ENCODE measurements around the gene PLPP7.
"Not testable (repeated sequence)": the region's sequence is repeated elsewhere in the genome, so short reads cannot be mapped to it uniquely, and the experiment has no call there.

The PLPP7 gene

DNA sequence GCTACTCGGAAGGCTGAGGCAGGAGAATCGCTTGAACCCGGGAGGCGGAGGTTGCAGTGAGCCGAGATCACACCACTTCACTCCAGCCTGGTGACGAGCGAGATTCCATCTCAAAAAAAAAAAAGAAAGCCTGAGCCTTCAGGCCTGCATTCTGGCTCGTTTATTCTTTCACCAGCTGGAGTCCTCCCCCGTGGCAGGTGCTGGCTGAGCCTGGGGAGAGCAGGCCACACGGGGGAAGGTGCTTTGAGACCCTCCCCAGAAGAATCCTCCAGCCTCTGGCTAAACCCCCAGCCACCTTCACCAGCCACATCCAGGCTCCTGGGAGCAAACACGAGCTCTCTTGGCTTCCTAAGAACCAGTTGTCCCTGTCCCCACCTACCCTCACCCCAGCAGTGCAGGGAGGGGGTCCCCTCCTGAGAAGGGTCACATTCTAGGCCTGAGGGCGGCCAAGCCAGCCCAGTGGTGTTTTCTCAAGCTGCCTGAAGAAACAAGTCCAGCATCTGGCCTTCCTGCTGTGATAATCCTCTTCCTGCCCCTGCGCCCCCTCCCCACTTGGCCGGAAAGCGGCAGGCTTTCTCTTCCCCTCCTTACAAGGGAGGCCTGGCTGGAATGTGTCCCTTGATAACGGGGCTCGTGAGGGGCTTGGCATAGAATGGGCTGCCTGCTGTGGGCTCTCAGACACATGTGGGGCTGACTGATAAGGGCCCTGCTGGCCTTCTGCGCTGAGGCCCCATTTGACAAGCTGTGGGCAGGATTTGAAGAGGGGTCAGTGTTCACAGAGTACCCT, 41.5 kb downstream of the PLPP7 start:
- DNase-seq (ENCODE audit: low spot score): no peak

DNA sequence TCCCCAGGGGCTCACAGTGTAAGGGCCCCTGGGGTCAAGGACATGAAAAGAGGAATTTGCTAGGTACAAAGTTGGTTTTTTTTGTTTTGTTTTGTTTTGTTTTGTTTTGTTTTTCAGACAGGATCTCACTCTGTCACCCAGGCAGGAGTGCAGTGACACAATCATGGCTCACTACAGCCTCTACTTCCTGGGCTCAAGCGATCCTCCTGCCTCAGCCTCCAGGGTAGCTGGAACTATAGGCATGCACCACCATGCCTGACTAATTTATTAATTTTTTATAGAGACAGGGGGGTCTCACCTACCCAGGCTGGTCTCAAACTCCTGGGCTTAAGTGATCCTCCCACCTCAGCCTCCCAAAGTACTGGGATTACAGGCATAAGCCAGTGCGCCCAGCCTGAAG, 42.5 kb downstream of the PLPP7 start:
- DNase-seq (ENCODE audit: low spot score): not testable (repeated sequence)

DNA sequence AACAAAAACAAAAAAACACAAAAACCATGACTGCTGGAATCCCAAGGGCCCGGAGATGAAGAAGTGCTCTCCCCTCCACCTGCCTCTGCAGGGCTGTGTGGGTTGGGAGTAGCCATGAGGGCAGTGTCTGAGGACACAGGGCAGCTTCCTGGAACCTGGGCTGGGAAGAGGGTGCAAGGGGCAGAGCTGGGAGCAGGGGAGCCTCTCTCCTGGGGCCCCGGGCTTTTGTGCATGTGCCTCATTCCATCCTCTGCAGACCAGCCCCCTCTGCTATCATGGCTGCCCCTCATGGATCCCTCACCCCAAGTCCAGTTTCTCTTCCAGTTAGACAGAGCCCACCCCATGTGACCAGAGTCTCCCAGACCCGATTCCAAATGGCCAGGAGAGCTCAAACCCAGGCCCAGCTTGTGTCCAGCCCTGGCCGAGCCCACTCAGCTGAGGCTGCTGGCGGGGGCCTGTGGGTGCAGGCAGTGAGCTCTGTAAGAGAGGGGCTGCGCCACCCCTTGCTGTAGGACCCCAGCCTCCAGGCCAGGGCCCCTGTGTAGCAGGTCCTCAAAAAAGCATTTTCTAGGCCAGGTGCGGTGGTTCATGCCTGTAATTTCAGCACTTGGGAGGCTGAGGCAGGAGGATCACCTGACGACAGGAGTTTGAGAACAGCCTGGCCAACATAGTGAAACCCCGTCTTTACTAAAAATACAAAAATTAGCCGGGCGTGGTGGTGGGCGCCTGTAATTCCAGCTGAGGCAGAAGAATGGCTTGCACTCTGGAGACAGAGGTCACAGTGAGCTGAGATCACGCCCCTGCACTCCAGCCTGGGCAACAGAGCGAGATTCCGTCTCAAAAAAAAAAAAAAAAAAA, 44.5 kb downstream of the PLPP7 start:
- DNase-seq (ENCODE audit: low spot score): no peak

GRCh38 chr9:131334629-131335367, 45.3 kb downstream of the PLPP7 start:
- no peak for DNase-seq (ENCODE audit: low spot score)

DNA sequence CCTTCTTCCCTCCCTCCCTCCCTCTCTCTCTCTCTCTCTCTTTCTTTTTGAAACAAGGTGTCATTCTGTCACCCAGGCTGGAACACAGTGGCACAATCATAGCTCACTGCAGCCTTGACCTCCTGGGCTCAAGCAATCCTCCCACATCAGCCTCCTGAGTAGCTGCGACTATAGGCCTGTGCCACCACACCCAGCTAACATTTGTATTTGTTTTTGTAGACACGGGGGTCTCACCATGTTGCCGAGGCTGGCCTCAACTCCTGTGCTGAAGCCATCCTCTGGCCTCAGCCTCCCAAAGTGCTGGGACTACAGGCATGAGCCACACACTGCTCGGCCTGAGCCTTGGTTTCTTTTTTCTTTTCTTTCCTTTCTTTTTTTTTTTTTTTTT, 45.8 kb downstream of the PLPP7 start:
- DNase-seq (ENCODE audit: low spot score): no peak

DNA sequence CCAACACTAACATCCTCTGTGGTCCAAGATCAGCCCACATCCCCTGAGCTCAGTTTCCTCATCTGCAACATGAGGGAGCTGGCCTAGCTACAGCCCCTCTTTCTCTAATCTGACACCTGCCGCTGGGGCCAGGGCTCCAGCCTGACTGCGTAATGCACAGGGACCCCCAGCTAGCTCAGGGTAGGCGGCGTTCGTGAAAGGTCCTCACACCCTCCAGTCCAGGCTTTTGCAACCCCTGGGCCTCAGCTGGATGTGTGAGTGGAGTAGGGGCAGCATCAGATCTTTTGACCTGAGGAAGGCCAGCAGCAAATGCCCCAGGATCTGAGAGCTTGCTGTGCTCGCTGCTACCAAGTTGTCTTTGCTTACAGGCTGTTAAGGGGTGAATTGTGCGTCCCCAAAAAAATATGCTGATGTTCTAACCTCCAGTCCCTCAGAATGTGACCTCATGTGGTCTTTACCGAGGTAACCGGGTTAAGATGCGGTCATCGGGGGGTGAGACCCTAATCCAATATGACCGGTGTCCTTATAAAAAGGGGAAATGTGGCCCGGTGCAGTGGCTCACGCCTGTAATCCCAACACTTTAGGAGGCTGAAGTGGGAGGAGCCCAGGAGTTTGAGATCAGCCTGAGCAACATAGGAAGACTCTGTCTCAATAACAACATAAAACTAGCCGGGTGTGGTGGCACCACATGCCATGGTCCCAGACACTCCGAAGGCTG, 47.8 kb downstream of the PLPP7 start:
- no peak for DNase-seq (ENCODE audit: low spot score)

DNA sequence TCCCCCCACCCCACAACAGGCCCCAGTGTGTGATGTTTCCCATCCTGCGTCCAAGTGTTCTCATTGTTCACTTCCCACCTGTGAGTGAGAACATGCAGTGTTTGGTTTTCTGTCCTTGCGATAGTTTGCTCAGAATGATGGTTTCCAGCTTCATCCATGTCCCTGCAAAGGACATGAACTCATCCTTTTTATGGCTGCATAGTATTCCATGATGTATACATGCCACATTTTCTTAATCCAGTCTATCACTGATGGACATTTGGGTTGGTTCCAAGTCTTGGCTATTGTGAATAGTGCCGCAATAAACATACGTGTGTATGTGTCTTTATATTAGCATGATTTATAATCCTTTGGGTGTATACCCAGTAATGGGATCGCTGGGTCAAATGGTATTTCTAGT, 49.7 kb downstream of the PLPP7 start:
- not testable (repeated sequence) for DNase-seq (ENCODE audit: low spot score)

DNA sequence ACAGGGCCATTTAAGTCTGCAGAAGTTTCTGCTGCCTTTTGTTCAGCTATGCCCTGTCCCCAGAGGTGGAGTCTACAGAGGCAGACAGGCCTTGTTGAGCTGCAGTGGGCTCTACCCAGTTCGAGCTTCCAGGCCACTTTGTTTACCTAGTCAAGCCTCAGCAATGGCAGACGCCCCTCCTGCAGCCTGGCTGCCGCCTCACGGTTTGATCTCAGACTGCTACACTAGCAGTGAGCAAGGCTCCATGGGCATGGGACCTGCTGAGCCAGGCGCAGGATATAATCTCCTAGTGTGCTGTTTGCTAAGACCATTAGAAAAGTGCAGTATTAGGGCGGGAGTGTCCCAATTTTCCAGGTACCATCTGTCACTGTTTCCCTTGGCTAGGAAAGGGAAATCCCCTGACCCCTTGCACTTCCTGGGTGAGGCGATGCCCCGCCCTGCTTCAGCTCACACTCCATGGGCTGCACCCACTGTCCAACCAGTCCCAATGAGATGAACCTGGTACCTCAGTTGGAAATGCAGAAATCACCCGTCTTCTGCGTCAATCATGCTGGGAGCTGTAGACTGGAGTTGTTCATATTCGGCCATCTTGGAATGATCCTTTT, 55.5 kb downstream of the PLPP7 start:
- DNase-seq (ENCODE audit: low spot score): not testable (repeated sequence)

DNA sequence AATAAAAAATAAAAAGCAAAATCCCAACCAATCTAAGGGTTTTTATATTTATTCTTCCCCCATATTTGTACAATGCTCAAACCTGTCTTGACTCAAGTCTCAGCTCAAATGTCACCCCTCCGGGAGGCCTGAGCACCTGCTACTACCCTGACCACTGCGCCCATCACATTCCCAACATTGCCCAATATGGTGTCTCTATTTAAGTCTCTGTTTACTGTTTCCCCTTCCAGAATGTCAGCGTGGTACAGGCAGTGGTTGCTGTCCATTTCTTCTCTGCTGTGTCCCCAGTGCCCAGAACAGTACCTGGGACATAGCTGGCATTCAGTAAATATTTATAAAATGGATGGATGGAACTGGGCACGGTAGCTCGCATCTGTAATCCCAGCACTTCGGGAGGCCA, 57.0 kb downstream of the PLPP7 start:
- DNase-seq (ENCODE audit: low spot score): no peak

GRCh38 chr9:131347376-131348020, 58.0 kb downstream of the PLPP7 start:
- DNase-seq (ENCODE audit: low spot score): no peak

DNA sequence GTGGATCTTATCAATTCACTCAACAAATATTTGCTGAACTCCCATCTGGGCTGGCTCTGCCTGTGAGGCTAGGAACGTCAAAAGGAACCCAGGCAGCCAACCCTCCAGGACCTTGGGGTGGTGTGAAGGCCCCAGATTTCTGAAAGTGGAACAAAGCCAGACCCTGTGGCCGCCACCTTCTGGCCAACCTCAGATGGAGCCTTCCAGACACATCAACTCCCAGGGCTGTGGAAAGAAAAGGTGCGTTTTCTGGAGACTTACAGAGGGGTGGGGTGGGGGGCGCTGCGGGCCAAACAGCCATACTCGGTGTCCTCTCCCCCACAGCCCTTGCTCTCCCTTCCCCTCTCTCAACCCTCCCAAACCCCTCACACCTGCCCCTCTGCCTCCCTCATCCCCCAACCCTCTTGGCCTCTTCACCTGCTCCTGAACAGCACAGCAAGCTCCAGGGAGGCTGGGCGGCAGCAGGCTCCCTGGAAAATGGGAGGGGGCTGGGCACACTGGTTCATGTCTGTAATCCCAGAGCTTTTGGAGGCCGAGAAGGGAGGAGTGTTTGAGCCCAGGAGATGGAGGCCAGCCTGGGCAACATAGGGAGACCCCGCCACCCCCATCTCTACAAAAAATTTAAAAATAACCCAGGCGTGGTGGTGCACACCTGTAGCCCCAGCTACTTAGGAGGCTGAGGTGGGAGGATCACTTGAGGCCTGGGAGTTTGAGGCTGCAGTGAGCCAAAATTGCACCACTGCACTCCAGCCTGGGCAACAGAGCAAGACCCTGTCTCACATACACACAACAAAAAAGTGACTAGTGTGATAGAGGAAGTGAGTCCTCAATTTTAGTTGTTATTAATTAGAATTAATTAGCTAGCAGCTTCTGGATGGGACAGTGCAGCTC, 59.4 kb downstream of the PLPP7 start:
- no peak for DNase-seq (ENCODE audit: low spot score)

DNA sequence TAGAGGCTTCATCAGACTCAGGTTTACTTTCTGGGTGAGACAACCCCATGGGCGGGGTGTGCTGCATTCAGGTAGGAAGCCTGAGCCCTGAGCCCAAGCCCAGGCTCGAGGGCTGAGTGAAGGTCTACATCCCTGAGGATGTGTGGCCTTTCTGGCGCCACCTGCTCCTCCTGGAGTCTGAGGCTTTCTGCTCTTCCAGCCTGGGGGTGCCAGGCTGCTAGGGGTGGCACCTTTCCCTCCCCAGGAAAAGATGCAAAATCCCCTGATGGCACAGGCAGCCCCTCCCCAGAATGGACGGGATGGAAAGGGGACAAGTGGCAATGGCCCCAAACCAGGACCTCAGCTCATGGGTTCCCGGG, 60.0 kb downstream of the PLPP7 start:
- no peak for DNase-seq (ENCODE audit: low spot score)

GRCh38 chr9:131349881-131350563, 60.5 kb downstream of the PLPP7 start:
- DNase-seq (ENCODE audit: low spot score): peak; percentile 88

DNA sequence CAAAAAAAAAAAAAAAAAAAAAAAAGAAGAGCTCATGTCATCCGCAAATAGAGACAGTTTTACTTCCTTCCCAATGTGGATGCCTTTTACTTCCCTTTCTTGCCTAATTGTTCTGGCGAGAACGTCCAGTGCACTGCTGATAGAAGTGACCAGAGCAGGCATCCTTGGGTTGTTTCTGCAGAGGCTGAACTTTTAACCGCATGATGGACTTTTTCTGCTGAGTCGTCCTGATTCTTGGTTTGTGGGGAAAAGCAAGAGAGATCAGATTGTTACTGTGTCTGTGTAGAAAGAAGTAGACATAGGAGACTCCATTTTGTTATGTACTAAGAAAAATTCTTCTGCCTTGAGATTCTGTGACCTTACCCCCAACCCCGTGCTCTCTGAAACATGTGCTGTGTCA, 67.0 kb downstream of the PLPP7 start:
- not testable (repeated sequence) for DNase-seq (ENCODE audit: low spot score)

GRCh38 chr9:131358556-131358955, 69.0 kb downstream of the PLPP7 start:
- no peak for DNase-seq (ENCODE audit: low spot score)

Measured in AG08395 (cell line).